Liver (tissue), 3 donors: ENCODE data around the gene CAPN7.

Experiments
- ATF3 ChIP-seq: IDR thresholded peaks from 2 replicates; pipeline ENCODE4 v1.6.1; 2016; ENCODE audit warnings: antibody characterized with exemption
- EGR1 ChIP-seq, 2 donors: IDR thresholded peaks; 2 replicates each; pipeline ENCODE4 v1.6.1; 2016 to 2018; ENCODE audit warnings: antibody characterized with exemption in 2 of 2, low read depth in 2 of 2
- FOXA1 ChIP-seq: IDR thresholded peaks from 2 replicates; pipeline ENCODE4 v1.6.1; 2016; ENCODE audit warnings: antibody characterized with exemption
- GABPA ChIP-seq, 2 donors: IDR thresholded peaks in 1 of 2; conservative IDR thresholded peaks in 1 of 2; 2 replicates each; pipeline ENCODE4 v1.6.1; 2016; ENCODE audit warnings: antibody characterized with exemption in 2 of 2, mild to moderate bottlenecking in 1 of 2, moderate library complexity in 1 of 2
- JUND ChIP-seq, 2 donors: IDR thresholded peaks; 2 replicates each; pipeline ENCODE4 v1.6.1; 2016; ENCODE audit warnings: antibody characterized with exemption in 2 of 2
- RAD21 ChIP-seq, 2 donors: IDR thresholded peaks; 2 replicates each; pipeline ENCODE4 v1.6.1; 2016; ENCODE audit warnings: antibody characterized with exemption in 2 of 2, mild to moderate bottlenecking in 2 of 2
- RXRA ChIP-seq, 2 donors: IDR thresholded peaks; 2 replicates each; pipeline ENCODE4 v1.6.1; 2017 to 2018; ENCODE audit warnings: antibody characterized with exemption in 2 of 2, mild to moderate bottlenecking in 1 of 2
- SP1 ChIP-seq: IDR thresholded peaks from 2 replicates; pipeline ENCODE4 v1.6.1; 2018; ENCODE audit warnings: antibody characterized with exemption, mild to moderate bottlenecking
- YY1 ChIP-seq: IDR thresholded peaks from 2 replicates; pipeline ENCODE4 v1.6.1; 2016; ENCODE audit warnings: antibody characterized with exemption, mild to moderate bottlenecking
- TF ChIP-seq, protein P1 (sequence below): fragments of 150-350 bp; IDR thresholded peaks from 2 replicates; pipeline ENCODE4 v1.5.1; 2017; ENCODE audit warnings: improper control_type of control experiment, low read depth, low read length; ENCODE audit not compliant: missing input control
- TF ChIP-seq, protein P2 (sequence below): IDR thresholded peaks from 2 replicates; pipeline ENCODE4 v1.6.1; 2016; ENCODE audit warnings: antibody characterized with exemption
- TF ChIP-seq, protein P3 (sequence below): IDR thresholded peaks from 2 replicates; pipeline ENCODE4 v1.6.1; 2016; ENCODE audit warnings: antibody characterized with exemption, mild to moderate bottlenecking
- TF ChIP-seq, protein P4 (sequence below): IDR thresholded peaks from 2 replicates; pipeline ENCODE4 v1.6.1; 2016; ENCODE audit warnings: antibody characterized with exemption
- donor health status: healthy.
- donor health status: healthy.

GRCh38 chr3:15262021-15262420, 56.0 kb downstream of the CAPN7 start:
- TF ChIP-seq, protein P1, sequence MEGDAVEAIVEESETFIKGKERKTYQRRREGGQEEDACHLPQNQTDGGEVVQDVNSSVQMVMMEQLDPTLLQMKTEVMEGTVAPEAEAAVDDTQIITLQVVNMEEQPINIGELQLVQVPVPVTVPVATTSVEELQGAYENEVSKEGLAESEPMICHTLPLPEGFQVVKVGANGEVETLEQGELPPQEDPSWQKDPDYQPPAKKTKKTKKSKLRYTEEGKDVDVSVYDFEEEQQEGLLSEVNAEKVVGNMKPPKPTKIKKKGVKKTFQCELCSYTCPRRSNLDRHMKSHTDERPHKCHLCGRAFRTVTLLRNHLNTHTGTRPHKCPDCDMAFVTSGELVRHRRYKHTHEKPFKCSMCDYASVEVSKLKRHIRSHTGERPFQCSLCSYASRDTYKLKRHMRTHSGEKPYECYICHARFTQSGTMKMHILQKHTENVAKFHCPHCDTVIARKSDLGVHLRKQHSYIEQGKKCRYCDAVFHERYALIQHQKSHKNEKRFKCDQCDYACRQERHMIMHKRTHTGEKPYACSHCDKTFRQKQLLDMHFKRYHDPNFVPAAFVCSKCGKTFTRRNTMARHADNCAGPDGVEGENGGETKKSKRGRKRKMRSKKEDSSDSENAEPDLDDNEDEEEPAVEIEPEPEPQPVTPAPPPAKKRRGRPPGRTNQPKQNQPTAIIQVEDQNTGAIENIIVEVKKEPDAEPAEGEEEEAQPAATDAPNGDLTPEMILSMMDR = no peak
- no peak for TF ChIP-seq JUND (IDR thresholded peaks at IDR 0.05)
- no peak for TF ChIP-seq SP1
- no peak for TF ChIP-seq FOXA1
- TF ChIP-seq, protein P2, sequence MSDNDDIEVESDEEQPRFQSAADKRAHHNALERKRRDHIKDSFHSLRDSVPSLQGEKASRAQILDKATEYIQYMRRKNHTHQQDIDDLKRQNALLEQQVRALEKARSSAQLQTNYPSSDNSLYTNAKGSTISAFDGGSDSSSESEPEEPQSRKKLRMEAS = no peak
- TF ChIP-seq RAD21 (IDR thresholded peaks at IDR 0.05) = no peak
- TF ChIP-seq, protein P3, sequence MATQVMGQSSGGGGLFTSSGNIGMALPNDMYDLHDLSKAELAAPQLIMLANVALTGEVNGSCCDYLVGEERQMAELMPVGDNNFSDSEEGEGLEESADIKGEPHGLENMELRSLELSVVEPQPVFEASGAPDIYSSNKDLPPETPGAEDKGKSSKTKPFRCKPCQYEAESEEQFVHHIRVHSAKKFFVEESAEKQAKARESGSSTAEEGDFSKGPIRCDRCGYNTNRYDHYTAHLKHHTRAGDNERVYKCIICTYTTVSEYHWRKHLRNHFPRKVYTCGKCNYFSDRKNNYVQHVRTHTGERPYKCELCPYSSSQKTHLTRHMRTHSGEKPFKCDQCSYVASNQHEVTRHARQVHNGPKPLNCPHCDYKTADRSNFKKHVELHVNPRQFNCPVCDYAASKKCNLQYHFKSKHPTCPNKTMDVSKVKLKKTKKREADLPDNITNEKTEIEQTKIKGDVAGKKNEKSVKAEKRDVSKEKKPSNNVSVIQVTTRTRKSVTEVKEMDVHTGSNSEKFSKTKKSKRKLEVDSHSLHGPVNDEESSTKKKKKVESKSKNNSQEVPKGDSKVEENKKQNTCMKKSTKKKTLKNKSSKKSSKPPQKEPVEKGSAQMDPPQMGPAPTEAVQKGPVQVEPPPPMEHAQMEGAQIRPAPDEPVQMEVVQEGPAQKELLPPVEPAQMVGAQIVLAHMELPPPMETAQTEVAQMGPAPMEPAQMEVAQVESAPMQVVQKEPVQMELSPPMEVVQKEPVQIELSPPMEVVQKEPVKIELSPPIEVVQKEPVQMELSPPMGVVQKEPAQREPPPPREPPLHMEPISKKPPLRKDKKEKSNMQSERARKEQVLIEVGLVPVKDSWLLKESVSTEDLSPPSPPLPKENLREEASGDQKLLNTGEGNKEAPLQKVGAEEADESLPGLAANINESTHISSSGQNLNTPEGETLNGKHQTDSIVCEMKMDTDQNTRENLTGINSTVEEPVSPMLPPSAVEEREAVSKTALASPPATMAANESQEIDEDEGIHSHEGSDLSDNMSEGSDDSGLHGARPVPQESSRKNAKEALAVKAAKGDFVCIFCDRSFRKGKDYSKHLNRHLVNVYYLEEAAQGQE = no peak
- TF ChIP-seq, protein P4, sequence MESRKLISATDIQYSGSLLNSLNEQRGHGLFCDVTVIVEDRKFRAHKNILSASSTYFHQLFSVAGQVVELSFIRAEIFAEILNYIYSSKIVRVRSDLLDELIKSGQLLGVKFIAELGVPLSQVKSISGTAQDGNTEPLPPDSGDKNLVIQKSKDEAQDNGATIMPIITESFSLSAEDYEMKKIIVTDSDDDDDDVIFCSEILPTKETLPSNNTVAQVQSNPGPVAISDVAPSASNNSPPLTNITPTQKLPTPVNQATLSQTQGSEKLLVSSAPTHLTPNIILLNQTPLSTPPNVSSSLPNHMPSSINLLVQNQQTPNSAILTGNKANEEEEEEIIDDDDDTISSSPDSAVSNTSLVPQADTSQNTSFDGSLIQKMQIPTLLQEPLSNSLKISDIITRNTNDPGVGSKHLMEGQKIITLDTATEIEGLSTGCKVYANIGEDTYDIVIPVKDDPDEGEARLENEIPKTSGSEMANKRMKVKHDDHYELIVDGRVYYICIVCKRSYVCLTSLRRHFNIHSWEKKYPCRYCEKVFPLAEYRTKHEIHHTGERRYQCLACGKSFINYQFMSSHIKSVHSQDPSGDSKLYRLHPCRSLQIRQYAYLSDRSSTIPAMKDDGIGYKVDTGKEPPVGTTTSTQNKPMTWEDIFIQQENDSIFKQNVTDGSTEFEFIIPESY = no peak
- TF ChIP-seq GABPA (IDR thresholded peaks at IDR 0.05 in 1 of 2, conservative IDR thresholded peaks at IDR 0.05 in 1 of 2) = no peak
- TF ChIP-seq YY1 = no peak
- no peak for TF ChIP-seq EGR1 (IDR thresholded peaks at IDR 0.05; ENCODE audit: low read depth in 2 of 2)
- no peak for TF ChIP-seq RXRA (IDR thresholded peaks at IDR 0.05)
- TF ChIP-seq ATF3 = no peak
